ENCODE measurements around the gene PAQR8. TPM values are rescaled to one million over a fixed set of nuclear protein-coding genes. Genes with fewer than 3 reads are reported as not detected.

Gene PAQR8
- total RNA-seq, 2 donors from 2014 or later, result 2.6 to 5.6 TPM

DNA sequence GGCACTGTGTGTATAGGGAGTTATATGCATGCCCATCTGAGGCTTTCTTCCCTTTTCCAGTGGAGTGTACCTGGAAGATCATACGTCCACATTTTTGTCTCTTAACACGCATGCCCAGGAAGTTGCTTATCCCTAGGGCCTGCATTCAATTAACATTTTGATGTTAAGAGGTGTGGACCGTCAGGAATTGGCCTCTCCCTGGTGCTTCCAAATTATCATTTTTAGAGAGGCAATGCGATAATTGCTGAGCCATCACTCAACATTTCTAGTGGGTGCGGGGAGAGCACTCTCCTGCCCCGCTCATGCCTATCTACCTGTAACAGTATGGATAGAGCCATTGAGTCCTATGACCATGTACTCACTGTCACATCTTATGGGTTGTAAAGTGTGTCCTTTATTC lies 37.8 kb upstream of the PAQR8 start:
- no peaks in the 10 kb centered on the region for H3K36me3 ChIP-seq
- no peaks in the 10 kb centered on the region for H3K9me3 ChIP-seq
- no peaks in the 10 kb centered on the region for H3K4me1 ChIP-seq
- TF ChIP-seq, protein P1, sequence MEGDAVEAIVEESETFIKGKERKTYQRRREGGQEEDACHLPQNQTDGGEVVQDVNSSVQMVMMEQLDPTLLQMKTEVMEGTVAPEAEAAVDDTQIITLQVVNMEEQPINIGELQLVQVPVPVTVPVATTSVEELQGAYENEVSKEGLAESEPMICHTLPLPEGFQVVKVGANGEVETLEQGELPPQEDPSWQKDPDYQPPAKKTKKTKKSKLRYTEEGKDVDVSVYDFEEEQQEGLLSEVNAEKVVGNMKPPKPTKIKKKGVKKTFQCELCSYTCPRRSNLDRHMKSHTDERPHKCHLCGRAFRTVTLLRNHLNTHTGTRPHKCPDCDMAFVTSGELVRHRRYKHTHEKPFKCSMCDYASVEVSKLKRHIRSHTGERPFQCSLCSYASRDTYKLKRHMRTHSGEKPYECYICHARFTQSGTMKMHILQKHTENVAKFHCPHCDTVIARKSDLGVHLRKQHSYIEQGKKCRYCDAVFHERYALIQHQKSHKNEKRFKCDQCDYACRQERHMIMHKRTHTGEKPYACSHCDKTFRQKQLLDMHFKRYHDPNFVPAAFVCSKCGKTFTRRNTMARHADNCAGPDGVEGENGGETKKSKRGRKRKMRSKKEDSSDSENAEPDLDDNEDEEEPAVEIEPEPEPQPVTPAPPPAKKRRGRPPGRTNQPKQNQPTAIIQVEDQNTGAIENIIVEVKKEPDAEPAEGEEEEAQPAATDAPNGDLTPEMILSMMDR (IDR thresholded peaks at IDR 0.05), result no peak
- H3K27ac ChIP-seq, result no peak overlapping the region
- H3K4me3 ChIP-seq, result no peak overlapping the region
- no peaks in the 10 kb centered on the region for H3K27me3 ChIP-seq
- DNase-seq (ENCODE audit: low spot score), result no peak

DNA sequence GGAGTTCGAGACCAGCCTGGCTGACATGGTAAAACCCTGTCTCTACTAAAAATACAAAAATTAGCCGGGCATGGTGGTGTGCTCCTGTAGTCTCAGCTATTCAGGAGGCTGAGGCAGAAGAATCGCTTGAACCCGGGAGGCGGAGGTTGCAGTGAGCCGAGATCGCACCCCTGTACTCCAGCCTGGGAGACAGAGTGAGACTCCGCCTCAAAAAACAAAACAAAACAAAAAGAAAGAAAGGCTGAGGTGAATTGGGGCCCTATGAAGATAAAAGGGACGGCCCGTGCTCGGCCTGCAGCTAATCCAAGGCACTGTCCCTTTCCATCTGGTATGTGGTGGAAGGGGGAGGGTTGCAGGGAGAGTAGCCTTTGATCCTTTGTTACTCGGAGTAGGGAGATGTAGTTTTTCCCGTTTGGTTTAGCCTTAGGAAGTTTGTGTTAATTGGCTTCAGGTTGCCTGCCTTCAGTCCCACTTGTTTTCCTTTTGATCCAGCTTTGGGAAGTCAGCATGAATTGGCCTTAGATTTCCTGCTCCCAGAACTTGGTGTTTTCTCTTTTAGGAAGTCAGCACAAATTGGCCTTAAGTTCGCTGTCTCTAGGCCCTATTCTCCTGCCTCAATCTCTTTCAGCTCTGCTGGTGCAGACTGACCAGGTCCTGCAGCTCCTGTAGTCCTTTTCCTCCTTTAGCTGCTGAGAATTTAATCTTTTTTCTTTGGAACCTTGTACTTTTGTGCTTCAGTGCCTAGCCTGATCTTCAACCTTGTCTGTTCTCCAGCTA lies 36.1 kb upstream of the PAQR8 start:
- DNase-seq (ENCODE audit: low spot score), result no peak
- no peak overlapping the region for H3K27ac ChIP-seq
- TF ChIP-seq, protein P1 (IDR thresholded peaks at IDR 0.05), result no peak

GRCh38 chr6:52326540-52327364 lies 35.2 kb upstream of the PAQR8 start:
- Histone ChIP-seq H3K4me1 (no peaks in the 10 kb centered on the region), H3K27me3 (no peaks in the 10 kb centered on the region), H3K27ac (no peak overlapping the region), H3K36me3 (no peaks in the 10 kb centered on the region), H3K9me3 (no peaks in the 10 kb centered on the region), H3K4me3 (no peak overlapping the region)
- TF ChIP-seq, protein P1 (IDR thresholded peaks at IDR 0.05), result no peak
- DNase-seq (ENCODE audit: low spot score), result no peak

More for the DNA sequence above, 36.1 kb upstream of the PAQR8 start:
- no peaks in the 10 kb centered on the region for H3K36me3 ChIP-seq
- H3K27me3 ChIP-seq, result no peaks in the 10 kb centered on the region
- no peaks in the 10 kb centered on the region for H3K4me1 ChIP-seq
- H3K9me3 ChIP-seq, result no peaks in the 10 kb centered on the region
- no peak overlapping the region for H3K4me3 ChIP-seq

GRCh38 chr6:52328303-52328662 lies 33.7 kb upstream of the PAQR8 start:
- Histone ChIP-seq H3K9me3 (no peaks in the 10 kb centered on the region), H3K4me1 (no peaks in the 10 kb centered on the region), H3K36me3 (no peaks in the 10 kb centered on the region), H3K27me3 (no peaks in the 10 kb centered on the region), H3K27ac (no peak overlapping the region), H3K4me3 (no peak overlapping the region)
- TF ChIP-seq, protein P1 (IDR thresholded peaks at IDR 0.05), result no peak
- no peak for DNase-seq (ENCODE audit: low spot score)

DNA sequence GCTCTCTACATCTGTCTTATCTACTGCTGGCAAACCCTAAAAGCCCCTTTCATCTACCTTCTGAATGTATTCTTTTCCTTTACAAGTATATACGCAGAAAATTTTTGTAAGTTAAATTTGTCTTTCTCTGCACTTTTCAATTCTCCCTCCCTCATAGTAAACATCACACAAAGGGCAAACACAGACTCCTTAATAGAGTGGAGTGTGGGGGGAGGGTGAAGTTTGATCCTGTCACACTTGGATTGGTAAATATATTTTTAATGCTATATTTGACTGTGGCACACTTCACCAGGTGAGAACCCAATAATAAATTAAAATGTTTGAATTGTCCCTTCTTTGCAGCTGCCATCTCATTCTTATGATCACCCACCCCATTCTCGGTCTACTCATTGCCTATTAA lies 33.2 kb upstream of the PAQR8 start:
- DNase-seq (ENCODE audit: low spot score), result no peak
- H3K4me1 ChIP-seq, result no peaks in the 10 kb centered on the region
- no peak overlapping the region for H3K27ac ChIP-seq
- no peaks in the 10 kb centered on the region for H3K36me3 ChIP-seq
- H3K9me3 ChIP-seq, result no peaks in the 10 kb centered on the region
- H3K27me3 ChIP-seq, result no peaks in the 10 kb centered on the region
- TF ChIP-seq, protein P1 (IDR thresholded peaks at IDR 0.05), result no peak
- no peak overlapping the region for H3K4me3 ChIP-seq
